K562 (cell line): Measurements from ENCODE around the gene SULT1C4. TPM values are rescaled to one million over a fixed set of nuclear protein-coding genes. Genes with fewer than 3 reads are reported as not detected.

Source experiments
- ATAC-seq: fragments of 200-7000 bp; cut with Tn5 transposase; 3 replicates; pipeline ENCODE4 v1.9.1; 2020; ENCODE audit warnings: moderate library complexity
- BruUV-seq: library from RNA; stranded (reverse); fragments of 400-500 nt; replicated peaks from 2 replicates; lab custom pipeline; 2021; lab: Mats Ljungman, UMichigan
- CTCF ChIA-PET: fragments of 300-600 bp; formaldehyde crosslinking; extraction: SDS; loops from one replicate; lab custom pipeline; 2021; ENCODE audit warnings: low intra/inter-chr PET ratio; lab: Yijun Ruan, JAX
- POLR2A ChIA-PET: fragments of 300-600, 350-650 bp; sonication (Branson Sonifier 250); formaldehyde crosslinking; extraction: SDS; loops from one replicate; lab custom pipeline; 2021; ENCODE audit warnings: antibody characterized with exemption, inconsistent platforms; lab: Yijun Ruan, JAX
- DNase-seq, 4 experiments: peaks; one replicate each; pipeline versions ENCODE4 v3.0.0 to v3.0.0-alpha.2; 2011 to 2018; ENCODE audit warnings: low spot score in 3 of 4, mixed read lengths in 3 of 4; ENCODE audit errors: extremely low read depth in 1 of 4
- FAIRE-seq: peaks from 2 replicates; lab custom pipeline; 2011; peaks lifted over from hg19 to GRCh38; lab: Jason Lieb, UNC
- H2AFZ ChIP-seq: 2 replicates; pipeline ENCODE4 v1.6.0; 2011; ENCODE audit warnings: low read depth, low read length, control low read depth, inconsistent platforms
- H3K27ac ChIP-seq: fragments of 200-600 bp; 3 replicates; pipeline ENCODE4 v1.8.0; 2011; ENCODE audit warnings: low read depth, mild to moderate bottlenecking, control low read depth, inconsistent platforms, low read length, moderate library complexity, mixed read lengths; ENCODE audit errors: extremely low read depth
- H3K27me3 ChIP-seq, 2 experiments: fragments of 300-600 bp in 1 of 2; 2 replicates in 1 of 2; 3 replicates in 1 of 2; pipeline versions ENCODE4 v1.6.0 to v1.8.0; 2011; ENCODE audit warnings: inconsistent platforms in 2 of 2, low read length in 2 of 2, mild to moderate bottlenecking in 1 of 2, mixed read lengths in 1 of 2, moderate library complexity in 1 of 2; ENCODE audit not compliant: control insufficient read depth in 2 of 2, insufficient read depth in 2 of 2
- H3K36me3 ChIP-seq: fragments of 300-600 bp; 3 replicates; pipeline ENCODE4 v1.8.0; 2011; ENCODE audit warnings: mild to moderate bottlenecking, low read length, inconsistent platforms; ENCODE audit not compliant: control insufficient read depth, insufficient read depth
- H3K4me1 ChIP-seq, 2 experiments: fragments of 200-600 bp in 1 of 2; replicated peaks in 1 of 2; 2 replicates in 1 of 2; 3 replicates in 1 of 2; pipeline versions ENCODE4 v1.5.1 to v1.8.0; 2011; ENCODE audit warnings: inconsistent platforms in 2 of 2, low read length in 2 of 2, mild to moderate bottlenecking in 1 of 2, mixed read lengths in 1 of 2, moderate library complexity in 1 of 2; ENCODE audit not compliant: control insufficient read depth in 2 of 2, insufficient read depth in 2 of 2
- H3K4me2 ChIP-seq: 2 replicates; pipeline ENCODE4 v1.6.1; 2011; ENCODE audit warnings: low read length, control low read depth, inconsistent platforms, mixed read lengths; ENCODE audit not compliant: insufficient read depth
- H3K4me3 ChIP-seq: fragments of 200-600 bp; sonication (generic), shearing (Covaris generic); 2 replicates; pipeline ENCODE4 v1.5.1; 2016; ENCODE audit warnings: control low read depth, inconsistent platforms
- H3K79me2 ChIP-seq: fragments of 200-600 bp; 3 replicates; pipeline ENCODE4 v1.8.0; 2011; ENCODE audit warnings: low read length, inconsistent platforms; ENCODE audit not compliant: control insufficient read depth, insufficient read depth
- H3K9ac ChIP-seq, 2 experiments: 2 replicates each; pipeline versions ENCODE4 v1.6.0 to v1.6.1; 2011; ENCODE audit warnings: low read depth in 2 of 2, low read length in 2 of 2, control low read depth in 1 of 2, inconsistent platforms in 1 of 2, mild to moderate bottlenecking in 1 of 2, mixed read lengths in 1 of 2; ENCODE audit not compliant: insufficient read depth in 1 of 2
- H3K9me1 ChIP-seq: one replicate; pipeline ENCODE4 v1.6.0; 2011; ENCODE audit warnings: inconsistent platforms, mild to moderate bottlenecking, low read length, moderate library complexity; ENCODE audit not compliant: control insufficient read depth, insufficient read depth
- H3K9me3 ChIP-seq: replicated peaks from 2 replicates; pipeline ENCODE4 v1.5.1; 2011; ENCODE audit warnings: low read depth, low read length, inconsistent platforms; ENCODE audit not compliant: control insufficient read depth, insufficient read depth
- H4K20me1 ChIP-seq: replicated peaks from 2 replicates; pipeline ENCODE4 v1.6.1; 2011; ENCODE audit warnings: low read length, inconsistent platforms, mixed read lengths; ENCODE audit not compliant: control insufficient read depth, insufficient read depth
- KLF1 ChIP-seq: fragments of 450-650 bp; IDR thresholded peaks from 2 replicates; pipeline ENCODE4 v1.6.1; 2016; ENCODE audit warnings: missing genetic modification characterization, missing compliant biosample characterization
- WGBS: fragments of 100-300 bp; shearing (Covaris generic); methylation state at CpG from one replicate; pipeline ENCODE4 v1.1.6; 2016; ENCODE audit warnings: low coverage, mixed read lengths; ENCODE audit not compliant: insufficient coverage; ENCODE audit errors: missing lambda C conversion rate; 5-methylcytosine and 5-hydroxymethylcytosine counted together
- in situ Hi-C: fragments of 300-500 bp; cut with MboI; formaldehyde crosslinking; loops from 4 replicates; pipeline ENCODE4 v1.15.0; 2018; ENCODE audit warnings: inconsistent platforms, mixed read lengths
- intact Hi-C: fragments of 100-400 bp; cut with micrococcal nuclease; formaldehyde crosslinking; loops from 2 replicates; pipeline ENCODE4 v1.14.2; 2022
- polyA plus RNA-seq, 8 experiments: library from polyadenylated mRNA; depleted of rRNA in 4 of 8; stranded (reverse) in 5 of 8; unstranded in 3 of 8; fragments of >200 nt; fragmentation: Nextera tagmentation in 2 of 8; fragmentation: Illumina TruSeq in 1 of 8; extraction: Ambion mirVana in 2 of 8; extraction: Trizol in 1 of 8; gene quantifications; 2 replicates each; pipeline versions ENCODE4 v1.2.1 to v1.2.3, GENCODE V29; 2011 to 2014; ENCODE audit warnings: inconsistent platforms in 1 of 8, missing spikeins in 1 of 8
- total RNA-seq, 7 experiments: library from RNA; depleted of rRNA in 6 of 7; stranded (reverse); fragments of >200 nt in 6 of 7; fragmentation: Illumina TruSeq in 2 of 7; extraction: Trizol in 2 of 7; gene quantifications; 2 replicates each; pipeline versions ENCODE4 v1.2.1 to v1.2.3, GENCODE V29; 2011 to 2021; ENCODE audit warnings: low replicate concordance in 1 of 7
- TF ChIP-seq, protein P1 (sequence below): sonication (generic); formaldehyde crosslinking; IDR thresholded peaks from 2 replicates; pipeline ENCODE4 v1.8.0; 2023; ENCODE audit warnings: mild to moderate bottlenecking, missing genetic modification reagents
- TF ChIP-seq, protein P2 (sequence below): fragments of 250-450 bp; sonication (Bioruptor Pico); IDR thresholded peaks from 2 replicates; pipeline ENCODE4 v1.4.0; 2020; ENCODE audit warnings: mild to moderate bottlenecking, moderate library complexity, borderline replicate concordance

The SULT1C4 gene
- total and polyA plus RNA-seq, 9 of the 15 experiments (the other 6 are each of a cell fraction or from before 2014, with no cell fraction given), result 0.04 to 0.14 (median 0.09) TPM; not detected in 5

DNA sequence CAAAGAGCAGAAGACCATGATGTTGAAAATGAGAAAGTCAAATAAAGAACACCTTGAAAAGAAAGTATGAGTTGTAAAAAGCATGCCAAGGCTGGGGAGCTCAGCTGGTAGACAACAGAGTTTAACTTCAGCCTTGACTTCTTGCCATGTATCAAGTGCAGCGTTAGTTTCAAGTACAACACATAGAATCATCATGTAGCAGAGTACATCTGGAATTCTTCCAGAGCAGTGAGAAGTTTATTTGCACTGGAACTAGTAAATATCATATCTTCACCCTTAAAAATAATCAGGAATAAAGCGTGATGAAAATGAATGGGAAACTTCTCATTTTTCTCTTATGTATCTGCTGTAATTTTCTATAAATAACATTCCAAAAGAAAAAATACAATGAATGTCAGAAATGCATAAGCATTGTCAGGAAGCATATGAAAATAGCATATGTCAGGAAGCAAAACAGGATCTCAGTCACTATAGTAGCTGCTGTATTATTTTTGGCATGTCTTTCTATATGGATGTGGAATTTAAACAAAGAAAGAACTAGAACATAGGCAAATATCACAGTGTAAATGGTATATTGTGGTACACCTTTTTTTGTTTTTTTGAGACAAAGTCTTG lies 10.1 kb upstream of the SULT1C4 start:
- Histone ChIP-seq H3K9me3 (peaks cover 5% of the 10 kb centered on the region; the same call in 1 of the 2 replicates), H3K36me3 (no peaks in the 10 kb centered on the region), H3K4me1 (peaks cover under 1 to 5% of the 10 kb centered on the region in 2 experiments; a peak in 2 of 5 replicates), H3K27me3 (no peaks in the 10 kb centered on the region; a peak in 1 of 5 replicates), H4K20me1 (no peaks in the 10 kb centered on the region), H3K4me2 (no peak overlapping the region), H2AFZ (no peak overlapping the region), H3K79me2 (no peaks in the 10 kb centered on the region), H3K27ac (no peak overlapping the region), H3K4me3 (no peak overlapping the region), H3K9me1 (no peaks in the 10 kb centered on the region), H3K9ac (no peak overlapping the region)
- POLR2A ChIA-PET, result no interaction called here
- 3% methylated on average over 2 of the region's 2 CpGs for WGBS
- ATAC-seq (no peak), FAIRE-seq (no peak), DNase-seq (no peak)
- in situ Hi-C loops, result no loop called here
- CTCF ChIA-PET, result no interaction called here
- intact Hi-C loops, result no loop called here
- TF ChIP-seq, protein P1, sequence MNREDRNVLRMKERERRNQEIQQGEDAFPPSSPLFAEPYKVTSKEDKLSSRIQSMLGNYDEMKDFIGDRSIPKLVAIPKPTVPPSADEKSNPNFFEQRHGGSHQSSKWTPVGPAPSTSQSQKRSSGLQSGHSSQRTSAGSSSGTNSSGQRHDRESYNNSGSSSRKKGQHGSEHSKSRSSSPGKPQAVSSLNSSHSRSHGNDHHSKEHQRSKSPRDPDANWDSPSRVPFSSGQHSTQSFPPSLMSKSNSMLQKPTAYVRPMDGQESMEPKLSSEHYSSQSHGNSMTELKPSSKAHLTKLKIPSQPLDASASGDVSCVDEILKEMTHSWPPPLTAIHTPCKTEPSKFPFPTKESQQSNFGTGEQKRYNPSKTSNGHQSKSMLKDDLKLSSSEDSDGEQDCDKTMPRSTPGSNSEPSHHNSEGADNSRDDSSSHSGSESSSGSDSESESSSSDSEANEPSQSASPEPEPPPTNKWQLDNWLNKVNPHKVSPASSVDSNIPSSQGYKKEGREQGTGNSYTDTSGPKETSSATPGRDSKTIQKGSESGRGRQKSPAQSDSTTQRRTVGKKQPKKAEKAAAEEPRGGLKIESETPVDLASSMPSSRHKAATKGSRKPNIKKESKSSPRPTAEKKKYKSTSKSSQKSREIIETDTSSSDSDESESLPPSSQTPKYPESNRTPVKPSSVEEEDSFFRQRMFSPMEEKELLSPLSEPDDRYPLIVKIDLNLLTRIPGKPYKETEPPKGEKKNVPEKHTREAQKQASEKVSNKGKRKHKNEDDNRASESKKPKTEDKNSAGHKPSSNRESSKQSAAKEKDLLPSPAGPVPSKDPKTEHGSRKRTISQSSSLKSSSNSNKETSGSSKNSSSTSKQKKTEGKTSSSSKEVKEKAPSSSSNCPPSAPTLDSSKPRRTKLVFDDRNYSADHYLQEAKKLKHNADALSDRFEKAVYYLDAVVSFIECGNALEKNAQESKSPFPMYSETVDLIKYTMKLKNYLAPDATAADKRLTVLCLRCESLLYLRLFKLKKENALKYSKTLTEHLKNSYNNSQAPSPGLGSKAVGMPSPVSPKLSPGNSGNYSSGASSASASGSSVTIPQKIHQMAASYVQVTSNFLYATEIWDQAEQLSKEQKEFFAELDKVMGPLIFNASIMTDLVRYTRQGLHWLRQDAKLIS (CRISPR knock-in tag), result no peak
- TF ChIP-seq, protein P2, sequence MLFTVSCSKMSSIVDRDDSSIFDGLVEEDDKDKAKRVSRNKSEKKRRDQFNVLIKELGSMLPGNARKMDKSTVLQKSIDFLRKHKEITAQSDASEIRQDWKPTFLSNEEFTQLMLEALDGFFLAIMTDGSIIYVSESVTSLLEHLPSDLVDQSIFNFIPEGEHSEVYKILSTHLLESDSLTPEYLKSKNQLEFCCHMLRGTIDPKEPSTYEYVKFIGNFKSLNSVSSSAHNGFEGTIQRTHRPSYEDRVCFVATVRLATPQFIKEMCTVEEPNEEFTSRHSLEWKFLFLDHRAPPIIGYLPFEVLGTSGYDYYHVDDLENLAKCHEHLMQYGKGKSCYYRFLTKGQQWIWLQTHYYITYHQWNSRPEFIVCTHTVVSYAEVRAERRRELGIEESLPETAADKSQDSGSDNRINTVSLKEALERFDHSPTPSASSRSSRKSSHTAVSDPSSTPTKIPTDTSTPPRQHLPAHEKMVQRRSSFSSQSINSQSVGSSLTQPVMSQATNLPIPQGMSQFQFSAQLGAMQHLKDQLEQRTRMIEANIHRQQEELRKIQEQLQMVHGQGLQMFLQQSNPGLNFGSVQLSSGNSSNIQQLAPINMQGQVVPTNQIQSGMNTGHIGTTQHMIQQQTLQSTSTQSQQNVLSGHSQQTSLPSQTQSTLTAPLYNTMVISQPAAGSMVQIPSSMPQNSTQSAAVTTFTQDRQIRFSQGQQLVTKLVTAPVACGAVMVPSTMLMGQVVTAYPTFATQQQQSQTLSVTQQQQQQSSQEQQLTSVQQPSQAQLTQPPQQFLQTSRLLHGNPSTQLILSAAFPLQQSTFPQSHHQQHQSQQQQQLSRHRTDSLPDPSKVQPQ, result no peak
- TF ChIP-seq KLF1 (tag), result no peak
- no TSS peak for BruUV-seq
